Neuron (in vitro differentiated cells): Measurements from ENCODE around the gene COMT.

Source experiments
- H2AFZ ChIP-seq: one replicate; pipeline ENCODE4 v1.6.1; 2013; ENCODE audit warnings: low read depth, mild to moderate bottlenecking, inconsistent platforms, low read length, moderate library complexity
- H3K27me3 ChIP-seq: one replicate; pipeline ENCODE4 v1.6.1; 2013; ENCODE audit warnings: low read length; ENCODE audit not compliant: insufficient read depth
- H3K36me3 ChIP-seq: one replicate; pipeline ENCODE4 v1.6.1; 2013; ENCODE audit warnings: low read length; ENCODE audit not compliant: insufficient read depth
- H3K4me1 ChIP-seq: one replicate; pipeline ENCODE4 v1.6.1; 2013; ENCODE audit warnings: low read length; ENCODE audit not compliant: insufficient read depth
- H3K4me3 ChIP-seq: 2 replicates; pipeline ENCODE4 v1.5.1; 2013; ENCODE audit warnings: mild to moderate bottlenecking, low read length, moderate library complexity
- H3K9me3 ChIP-seq: one replicate; pipeline ENCODE4 v1.6.1; 2013; ENCODE audit warnings: low read length

Gene COMT

DNA sequence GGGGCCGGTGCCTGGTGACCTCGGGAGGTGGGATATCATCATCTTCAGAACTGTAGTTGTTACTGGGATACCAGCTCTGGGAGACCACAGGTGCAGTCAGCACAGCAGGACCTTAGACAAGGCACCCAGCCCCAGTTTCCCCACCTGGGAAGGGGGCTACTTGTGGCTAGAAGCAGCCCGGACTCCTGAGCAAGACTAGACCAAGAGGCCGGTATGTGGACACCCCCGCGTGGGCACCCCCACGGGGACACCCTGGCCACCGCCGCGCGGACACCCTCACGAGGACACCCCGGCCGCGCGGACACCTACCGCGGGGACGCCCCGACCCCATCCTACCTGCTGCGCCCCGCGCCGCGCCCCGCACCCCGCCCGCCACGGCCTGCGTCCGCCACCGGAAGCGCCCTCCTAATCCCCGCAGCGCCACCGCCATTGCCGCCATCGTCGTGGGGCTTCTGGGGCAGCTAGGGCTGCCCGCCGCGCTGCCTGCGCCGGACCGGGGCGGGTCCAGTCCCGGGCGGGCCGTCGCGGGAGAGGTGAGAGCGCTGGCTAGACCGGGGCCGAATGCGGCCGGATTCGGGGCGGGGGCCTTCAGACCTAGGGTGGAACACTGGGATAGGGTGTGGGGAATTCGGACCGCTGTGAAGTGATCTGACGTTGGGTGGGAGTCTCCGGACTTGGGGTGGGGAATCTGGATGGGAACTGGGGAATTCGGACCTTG is at the start of gene COMT, which contains the start of gene TXNRD2:
TSS of gene COMT (plus strand) at position 408 of the 718 bp plus-strand sequence. CDS start 20,755 bp downstream, outside the sequence.
TSS of gene TXNRD2 (minus strand) at position 454 of the 718 bp plus-strand sequence. CDS start at position 439, 15 bp downstream.
- Histone ChIP-seq H3K9me3 (peaks cover 3% of the 10 kb centered on the region), H3K4me3 (no peak within 1 kb of the TSS), H3K4me1 (peaks cover 19% of the 10 kb centered on the region), H3K36me3 (no peaks in the 10 kb centered on the region), H3K27me3 (no peaks in the 10 kb centered on the region), H2AFZ (peak within 1 kb of the TSS; percentile 87)

DNA sequence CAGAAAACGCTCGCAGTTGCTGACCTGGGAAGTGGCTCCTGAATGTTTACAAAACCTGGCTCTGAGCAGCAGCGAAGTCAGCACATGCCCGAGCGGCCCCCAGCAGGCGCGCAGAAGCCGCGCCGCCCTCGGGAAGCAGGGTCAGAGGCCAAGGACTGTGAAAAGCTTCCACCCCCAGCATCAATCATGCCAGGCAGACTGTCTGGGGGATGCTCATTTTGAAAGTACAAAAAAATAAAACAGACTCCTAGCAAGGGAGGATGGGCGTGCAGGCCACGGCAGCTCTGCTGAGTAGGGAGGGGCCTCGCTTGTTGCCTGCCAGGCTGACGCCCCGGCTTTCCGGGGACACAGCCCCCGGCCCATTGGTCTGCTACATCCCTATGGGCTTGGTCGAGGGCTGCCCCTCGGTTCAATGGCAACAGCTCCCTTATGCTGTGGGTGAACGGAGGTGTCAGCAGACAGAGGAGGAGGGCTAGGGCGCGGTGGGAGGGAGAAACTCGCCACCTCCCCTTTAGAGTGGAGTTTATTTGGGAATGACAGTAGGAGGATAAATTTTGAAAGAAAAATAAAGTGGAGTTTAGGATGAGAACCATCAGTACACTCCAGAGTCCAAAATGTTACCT is 49.2 kb upstream of the COMT start:
- peaks cover 30% of the 10 kb centered on the region for H3K27me3 ChIP-seq
- peaks cover 23% of the 10 kb centered on the region for H3K4me1 ChIP-seq
- no peaks in the 10 kb centered on the region for H3K9me3 ChIP-seq
- peak overlapping the region; percentile 25 for H3K4me3 ChIP-seq
- no peaks in the 10 kb centered on the region for H3K36me3 ChIP-seq
- H2AFZ ChIP-seq: peak overlapping the region; percentile 57

DNA sequence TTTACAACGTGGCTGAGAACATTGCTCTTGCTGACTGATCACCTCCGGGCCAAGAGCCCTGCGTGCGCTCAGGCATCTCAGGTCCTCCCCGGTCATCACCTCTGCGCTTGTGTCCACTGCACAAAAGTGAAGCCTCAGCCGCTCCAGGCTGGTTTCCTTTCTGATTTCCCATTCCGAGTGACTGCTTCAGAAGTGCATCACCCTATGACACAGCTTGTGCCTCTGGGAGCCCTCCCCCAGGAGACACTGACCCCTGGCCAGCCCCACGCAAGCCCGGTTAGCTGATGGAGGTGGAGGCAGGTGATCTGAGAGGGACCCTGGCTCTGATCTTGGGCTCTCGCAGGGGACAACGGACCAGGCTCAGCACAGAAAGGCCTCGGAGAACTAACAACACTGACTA is 48.6 kb upstream of the COMT start:
- H2AFZ ChIP-seq: no peak overlapping the region
- H3K4me3 ChIP-seq: no peak overlapping the region
- no peaks in the 10 kb centered on the region for H3K9me3 ChIP-seq
- peaks cover 30% of the 10 kb centered on the region for H3K27me3 ChIP-seq
- H3K36me3 ChIP-seq: no peaks in the 10 kb centered on the region
- peaks cover 23% of the 10 kb centered on the region for H3K4me1 ChIP-seq

GRCh38 chr22:19893363-19893762 is 48.2 kb upstream of the COMT start:
- Histone ChIP-seq H3K27me3 (peaks cover 30% of the 10 kb centered on the region), H3K4me3 (no peak overlapping the region), H3K9me3 (no peaks in the 10 kb centered on the region), H3K36me3 (no peaks in the 10 kb centered on the region), H2AFZ (no peak overlapping the region), H3K4me1 (peaks cover 23% of the 10 kb centered on the region)

- H3K4me3 ChIP-seq: no peak overlapping the region
- H3K36me3 ChIP-seq: no peaks in the 10 kb centered on the region
- no peaks in the 10 kb centered on the region for H3K9me3 ChIP-seq
- peaks cover 25% of the 10 kb centered on the region for H3K27me3 ChIP-seq
- no peak overlapping the region for H2AFZ ChIP-seq
- peaks cover 23% of the 10 kb centered on the region for H3K4me1 ChIP-seq
Measured at GRCh38 chr22:19895160-19895849, 46.3 kb upstream of the COMT start.

DNA sequence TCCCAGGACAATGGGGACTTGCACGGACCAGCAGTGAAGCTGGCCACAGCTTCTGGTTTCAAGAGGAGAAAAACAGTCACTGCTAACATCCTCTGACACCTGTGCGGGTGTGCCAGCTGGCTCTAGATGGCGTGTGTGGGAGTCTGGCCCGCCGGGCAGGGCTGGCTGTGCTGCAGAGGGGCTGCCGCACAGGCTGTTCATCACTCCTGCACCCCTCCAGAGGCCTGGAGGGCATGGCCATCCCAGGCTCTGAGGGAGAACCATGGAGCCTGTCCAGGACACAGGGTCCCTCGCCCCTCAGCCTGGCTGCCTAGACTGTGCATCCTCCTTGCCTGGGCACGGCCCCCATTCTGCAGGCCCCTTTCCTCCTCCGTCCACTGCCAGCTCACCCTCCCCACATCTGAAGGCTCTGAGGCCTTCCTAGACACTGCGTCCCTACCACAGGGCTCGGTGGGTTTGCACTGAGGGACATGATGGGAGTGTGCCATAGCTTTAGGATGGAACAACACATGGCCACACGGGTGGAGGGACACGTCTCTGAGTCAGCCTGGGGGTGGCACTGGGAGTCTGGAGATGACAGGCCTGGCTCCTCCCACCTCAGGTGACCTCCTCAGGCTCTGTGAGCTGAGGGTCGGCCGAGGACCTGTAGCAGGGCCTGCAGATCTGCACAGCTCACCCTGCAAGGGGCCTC is 44.8 kb upstream of the COMT start:
- no peaks in the 10 kb centered on the region for H3K9me3 ChIP-seq
- H3K36me3 ChIP-seq: no peaks in the 10 kb centered on the region
- no peak overlapping the region for H3K4me3 ChIP-seq
- H2AFZ ChIP-seq: no peak overlapping the region
- H3K27me3 ChIP-seq: peaks cover 13% of the 10 kb centered on the region
- H3K4me1 ChIP-seq: peaks cover 15% of the 10 kb centered on the region

DNA sequence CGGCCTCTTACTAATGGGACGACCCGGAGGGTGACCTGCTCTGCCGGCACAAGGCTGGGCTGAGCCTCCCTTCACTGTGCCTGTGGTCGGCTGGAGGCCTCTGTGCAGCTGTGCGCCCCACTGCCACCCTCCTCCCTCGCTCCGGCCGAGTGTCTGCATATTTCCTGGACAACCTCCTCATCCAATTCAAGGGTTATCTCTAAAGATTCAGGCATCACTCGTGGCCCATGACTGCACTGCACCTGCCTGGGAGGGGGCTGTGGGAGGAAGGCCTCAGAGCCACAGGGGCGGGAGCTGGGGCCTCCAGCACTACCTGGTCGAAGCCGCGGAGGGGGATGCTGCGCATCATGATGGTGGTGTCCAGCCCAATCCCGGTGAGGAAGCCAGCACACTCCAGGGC is 43.8 kb upstream of the COMT start:
- Histone ChIP-seq H3K4me1 (peaks cover 11% of the 10 kb centered on the region), H2AFZ (no peak overlapping the region), H3K36me3 (no peaks in the 10 kb centered on the region), H3K9me3 (no peaks in the 10 kb centered on the region), H3K4me3 (no peak overlapping the region), H3K27me3 (peaks cover 12% of the 10 kb centered on the region)

DNA sequence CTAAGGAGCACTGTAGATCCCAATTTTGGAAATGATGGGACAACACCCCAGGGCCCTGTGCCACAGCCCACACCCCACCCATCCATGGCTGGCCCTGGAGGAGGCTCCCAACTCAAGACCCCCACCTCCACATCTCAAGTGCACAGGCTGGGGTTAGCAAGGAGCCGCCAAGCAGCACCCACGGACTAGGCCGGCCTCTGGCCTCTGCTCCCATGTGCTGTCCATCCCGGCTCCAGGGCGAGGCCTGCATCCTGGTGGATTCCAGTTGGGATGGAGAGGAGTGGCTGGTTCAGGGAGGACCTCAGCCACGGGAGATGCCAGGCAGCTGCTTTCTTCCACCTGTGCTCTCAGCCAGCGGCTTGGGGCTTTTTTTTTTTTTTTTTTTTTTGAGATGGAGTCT is 43.4 kb upstream of the COMT start:
- Histone ChIP-seq H2AFZ (no peak overlapping the region), H3K9me3 (no peaks in the 10 kb centered on the region), H3K4me3 (no peak overlapping the region), H3K4me1 (peaks cover 11% of the 10 kb centered on the region), H3K27me3 (peaks cover 12% of the 10 kb centered on the region), H3K36me3 (no peaks in the 10 kb centered on the region)

DNA sequence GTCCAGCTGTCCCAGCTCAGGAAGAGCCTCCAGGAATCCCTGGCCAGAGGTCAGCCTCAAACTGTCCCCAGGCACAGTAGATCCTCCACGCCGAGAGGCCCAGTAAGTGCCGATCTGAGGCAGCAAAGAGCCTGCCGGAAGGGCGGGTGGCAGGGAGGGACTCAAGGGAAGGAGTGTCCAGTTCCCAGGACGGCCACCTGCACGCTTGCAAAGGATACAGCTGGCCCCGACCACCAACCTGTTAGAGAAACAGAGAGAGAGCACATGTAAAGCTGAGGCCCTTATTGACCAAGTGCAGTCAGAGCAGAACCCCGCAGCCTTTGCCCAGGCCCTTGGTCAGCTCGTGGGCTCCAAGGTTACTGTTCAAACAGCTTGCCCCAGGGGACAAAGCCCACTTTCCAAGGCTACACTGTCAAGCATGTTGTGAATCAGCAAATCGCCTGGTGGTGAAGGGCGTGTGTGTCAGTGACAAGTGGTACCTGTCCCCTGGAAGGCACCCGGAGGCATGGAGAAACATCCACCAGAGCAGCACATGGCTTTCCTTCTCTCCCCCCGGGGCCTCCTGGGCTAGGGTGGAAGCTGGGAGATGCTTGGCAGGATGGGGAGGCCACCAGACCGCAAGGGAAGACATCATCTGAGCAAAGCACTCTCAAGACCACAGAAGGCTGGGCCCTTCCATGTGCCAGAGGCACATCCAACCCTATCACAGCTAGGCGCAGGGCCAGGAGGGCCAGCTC is 42.6 kb upstream of the COMT start:
- no peak overlapping the region for H3K4me3 ChIP-seq
- H3K36me3 ChIP-seq: no peaks in the 10 kb centered on the region
- no peak overlapping the region for H2AFZ ChIP-seq
- H3K9me3 ChIP-seq: no peaks in the 10 kb centered on the region
- H3K4me1 ChIP-seq: peaks cover 13% of the 10 kb centered on the region
- H3K27me3 ChIP-seq: peaks cover 10% of the 10 kb centered on the region

- peaks cover 13% of the 10 kb centered on the region for H3K4me1 ChIP-seq
- H3K4me3 ChIP-seq: no peak overlapping the region
- no peaks in the 10 kb centered on the region for H3K9me3 ChIP-seq
- no peak overlapping the region for H2AFZ ChIP-seq
- H3K27me3 ChIP-seq: peaks cover 14% of the 10 kb centered on the region
- no peaks in the 10 kb centered on the region for H3K36me3 ChIP-seq
Measured at GRCh38 chr22:19900707-19901436, 40.7 kb upstream of the COMT start.

GRCh38 chr22:19901577-19902244 is 39.9 kb upstream of the COMT start:
- Histone ChIP-seq H3K4me3 (no peak overlapping the region), H3K36me3 (no peaks in the 10 kb centered on the region), H2AFZ (no peak overlapping the region), H3K9me3 (no peaks in the 10 kb centered on the region), H3K4me1 (peaks cover 13% of the 10 kb centered on the region), H3K27me3 (peaks cover 14% of the 10 kb centered on the region)
